Measurements from ENCODE around the gene NDFIP2.

NDFIP2 gene

DNA sequence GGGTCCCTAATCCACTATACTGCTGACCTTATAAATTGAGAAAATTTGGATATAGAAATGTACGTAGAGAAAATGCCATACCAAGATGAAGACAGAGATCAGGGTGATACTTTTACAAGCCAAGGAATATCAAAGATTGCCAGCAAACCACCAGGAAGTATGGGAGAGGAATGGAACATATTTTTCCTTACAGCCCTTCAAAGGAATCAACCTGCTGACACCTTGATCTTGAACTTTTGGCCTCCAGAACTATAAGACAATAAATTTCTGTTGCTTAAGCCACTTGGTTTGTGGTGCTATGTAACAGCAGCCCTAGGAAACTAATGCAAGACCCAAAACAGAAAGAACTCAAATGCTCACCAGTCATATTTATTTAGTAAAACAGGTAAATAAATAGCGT lies 10.3 kb upstream of the NDFIP2 start:
- Histone ChIP-seq H3K4me1 (ENCODE audit: insufficient read depth, low read length) (no peaks in the 10 kb centered on the region), H3K9ac (ENCODE audit: low read depth, low read length) (no peak overlapping the region), H3K36me3 (ENCODE audit: insufficient read depth, low read length) (no peaks in the 10 kb centered on the region), H3K9me3 (ENCODE audit: control insufficient read depth, insufficient read depth, low read length) (no peaks in the 10 kb centered on the region)

DNA sequence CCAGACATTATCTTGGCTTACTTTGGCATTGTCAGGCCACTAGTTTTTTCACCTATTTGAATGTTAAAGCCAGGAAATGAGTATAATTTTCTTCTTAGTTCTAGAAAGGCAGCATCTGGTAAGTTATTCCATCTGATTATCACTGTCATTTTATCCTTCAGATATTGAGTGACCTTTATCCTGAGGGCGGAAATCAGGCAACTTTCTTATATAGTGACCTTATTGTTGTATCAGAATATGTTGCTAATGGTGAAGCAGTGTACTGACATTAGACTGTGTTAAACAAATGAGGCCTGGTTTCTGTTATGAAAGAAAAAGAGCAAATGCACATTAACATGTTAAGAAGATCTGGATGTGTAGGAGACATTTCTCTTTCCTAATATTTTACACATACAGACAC lies 5.4 kb upstream of the NDFIP2 start:
- Histone ChIP-seq H3K9me3 (ENCODE audit: control insufficient read depth, insufficient read depth, low read length) (no peaks in the 10 kb centered on the region), H3K9ac (ENCODE audit: low read depth, low read length) (no peak overlapping the region), H3K4me1 (ENCODE audit: insufficient read depth, low read length) (no peaks in the 10 kb centered on the region), H3K36me3 (ENCODE audit: insufficient read depth, low read length) (no peaks in the 10 kb centered on the region)

DNA sequence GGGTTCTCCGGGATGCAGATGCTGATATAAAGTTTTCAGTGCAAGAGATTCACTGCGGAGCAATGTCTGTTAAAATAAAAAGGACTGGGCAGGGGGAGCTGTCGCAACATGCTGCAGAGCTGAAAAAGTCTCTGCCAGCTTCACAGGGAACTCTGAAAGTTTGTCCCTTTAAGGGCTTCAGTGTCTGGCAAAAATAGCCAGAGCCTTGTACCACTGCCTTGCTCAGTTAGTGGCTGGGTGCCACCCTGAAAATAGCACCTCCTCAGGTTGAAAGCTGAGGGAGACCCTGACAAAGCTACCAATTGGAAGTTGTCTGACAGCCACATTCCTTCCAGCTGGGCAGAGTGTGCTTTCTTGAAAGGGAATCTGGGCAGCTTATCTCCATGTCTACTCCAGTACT lies 3.0 kb upstream of the NDFIP2 start:
- no peaks in the 10 kb centered on the region for H3K9me3 ChIP-seq (ENCODE audit: control insufficient read depth, insufficient read depth, low read length)
- no peaks in the 10 kb centered on the region for H3K36me3 ChIP-seq (ENCODE audit: insufficient read depth, low read length)
- no peaks in the 10 kb centered on the region for H3K4me1 ChIP-seq (ENCODE audit: insufficient read depth, low read length)
- H3K9ac ChIP-seq (ENCODE audit: low read depth, low read length) = no peak overlapping the region

DNA sequence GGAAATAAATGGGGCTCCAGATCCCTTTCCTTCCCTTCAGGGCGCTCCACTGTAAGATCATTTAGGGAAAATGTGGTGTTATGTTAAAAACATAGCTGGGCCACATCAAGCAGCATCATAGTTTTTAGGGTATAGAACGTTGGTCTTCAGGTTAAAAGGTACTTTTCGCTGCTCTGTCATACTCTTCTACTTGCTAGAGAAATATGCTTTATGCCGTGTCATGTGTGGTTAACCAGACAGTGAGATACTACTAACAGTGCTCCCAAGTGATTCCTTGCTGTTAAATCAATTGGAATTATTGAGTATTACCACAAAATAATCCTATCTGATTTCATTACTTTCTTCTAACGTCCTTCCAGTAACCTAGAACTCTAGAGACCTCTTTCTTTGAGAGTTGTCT lies 1.1 kb upstream of the NDFIP2 start:
- H3K9ac ChIP-seq (ENCODE audit: low read depth, low read length) = no peak overlapping the region
- 0 out of 2 replicates have a peak, but pooled peaks cover 7% of the 10 kb centered on the region for H3K4me1 ChIP-seq (ENCODE audit: insufficient read depth, low read length)
- H3K9me3 ChIP-seq (ENCODE audit: control insufficient read depth, insufficient read depth, low read length) = no peaks in the 10 kb centered on the region
- H3K36me3 ChIP-seq (ENCODE audit: insufficient read depth, low read length) = no peaks in the 10 kb centered on the region

DNA sequence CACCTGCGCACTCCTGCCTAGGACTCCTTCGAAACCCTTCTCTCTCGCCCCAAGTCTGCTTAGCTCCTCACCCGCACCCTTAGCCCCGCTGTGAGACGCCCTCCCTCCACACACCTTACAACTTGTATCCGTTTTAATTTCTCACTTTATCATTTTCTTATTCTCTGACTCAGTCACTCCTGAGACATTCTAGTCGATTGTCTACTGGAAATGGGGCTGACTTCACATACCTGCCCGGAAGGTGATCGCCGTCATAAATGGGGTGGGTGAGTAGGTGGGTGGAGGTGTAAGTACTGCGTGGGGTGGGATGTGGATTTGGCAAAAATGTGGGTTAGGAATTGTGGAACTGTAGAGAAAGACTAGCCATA lies 714 bp downstream of the NDFIP2 start:
- H3K4me1 ChIP-seq (ENCODE audit: insufficient read depth, low read length) = 0 out of 2 replicates have a peak, but pooled peaks cover 7% of the 10 kb centered on the region
- no peaks in the 10 kb centered on the region for H3K9me3 ChIP-seq (ENCODE audit: control insufficient read depth, insufficient read depth, low read length)
- H3K9ac ChIP-seq (ENCODE audit: low read depth, low read length) = peak overlapping the region; percentile 98
- H3K36me3 ChIP-seq (ENCODE audit: insufficient read depth, low read length) = no peaks in the 10 kb centered on the region

DNA sequence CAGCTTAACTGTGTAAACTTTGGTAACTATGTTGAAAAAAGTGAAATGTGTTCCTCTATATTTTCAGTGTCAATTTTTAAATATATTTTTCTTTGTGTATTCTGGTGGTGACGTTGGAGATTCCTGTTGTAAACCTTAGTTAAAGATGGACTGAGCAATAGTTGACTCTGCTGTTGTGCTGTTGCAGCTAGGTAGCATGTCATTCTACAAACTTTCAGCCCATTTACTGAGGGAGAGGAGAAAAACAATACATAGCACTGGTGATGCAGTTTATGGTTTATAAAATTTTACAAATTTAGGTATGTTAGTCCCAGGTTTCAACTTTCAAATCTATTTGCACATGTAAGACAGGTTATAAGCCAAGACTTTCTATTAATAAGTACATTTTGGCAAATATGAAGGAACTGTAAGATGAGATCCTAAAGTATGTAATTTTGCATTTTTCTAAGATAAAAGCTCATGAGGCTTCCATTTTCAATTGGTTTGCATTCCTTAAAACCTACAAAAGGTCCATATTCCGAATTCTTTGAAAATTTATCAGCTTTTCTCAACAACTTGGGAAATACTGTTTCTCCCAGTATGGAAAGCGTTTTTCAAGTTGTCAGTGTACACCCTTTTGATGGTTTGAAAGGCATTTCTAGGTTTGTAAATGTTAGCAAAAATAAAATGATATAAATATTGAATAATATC lies 1.5 kb downstream of the NDFIP2 start:
- Histone ChIP-seq H3K9ac (ENCODE audit: low read depth, low read length) (peak overlapping the region; percentile 98; the same call in 1 of the 2 replicates), H3K9me3 (ENCODE audit: control insufficient read depth, insufficient read depth, low read length) (no peaks in the 10 kb centered on the region), H3K4me1 (ENCODE audit: insufficient read depth, low read length) (0 out of 2 replicates have a peak, but pooled peaks cover 7% of the 10 kb centered on the region), H3K36me3 (ENCODE audit: insufficient read depth, low read length) (no peaks in the 10 kb centered on the region)

DNA sequence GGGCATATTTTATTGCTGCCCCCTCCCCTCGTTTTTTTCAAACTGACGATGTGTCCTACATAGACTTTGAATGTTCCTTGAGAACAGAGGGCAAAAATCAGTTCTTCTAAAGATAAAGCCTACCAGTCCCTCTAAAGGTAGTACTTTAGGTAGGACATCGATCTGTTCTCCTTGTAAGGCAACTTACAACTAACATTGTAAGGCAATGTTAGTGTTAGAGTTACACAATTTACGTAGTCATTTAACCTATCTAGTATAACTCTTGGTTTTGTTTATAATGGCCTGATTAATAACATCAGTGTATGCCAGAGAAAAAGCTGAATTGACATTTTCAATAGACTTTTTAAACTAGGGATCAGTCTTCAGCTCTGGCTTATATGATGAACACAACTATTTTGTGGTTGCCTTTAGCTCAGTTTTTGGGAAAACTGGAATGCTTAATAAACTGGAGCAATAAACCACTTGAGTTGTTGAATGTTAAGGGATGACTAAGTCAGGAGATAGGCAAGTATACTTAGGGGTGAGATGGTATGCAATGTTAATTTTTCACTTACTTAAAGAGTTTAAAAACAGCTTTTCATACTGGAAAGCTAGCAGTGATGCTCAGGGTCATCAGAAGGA lies 2.2 kb downstream of the NDFIP2 start:
- no peaks in the 10 kb centered on the region for H3K9me3 ChIP-seq (ENCODE audit: control insufficient read depth, insufficient read depth, low read length)
- H3K9ac ChIP-seq (ENCODE audit: low read depth, low read length) = no peak overlapping the region
- 0 out of 2 replicates have a peak, but pooled peaks cover 7% of the 10 kb centered on the region for H3K4me1 ChIP-seq (ENCODE audit: insufficient read depth, low read length)
- H3K36me3 ChIP-seq (ENCODE audit: insufficient read depth, low read length) = no peaks in the 10 kb centered on the region

DNA sequence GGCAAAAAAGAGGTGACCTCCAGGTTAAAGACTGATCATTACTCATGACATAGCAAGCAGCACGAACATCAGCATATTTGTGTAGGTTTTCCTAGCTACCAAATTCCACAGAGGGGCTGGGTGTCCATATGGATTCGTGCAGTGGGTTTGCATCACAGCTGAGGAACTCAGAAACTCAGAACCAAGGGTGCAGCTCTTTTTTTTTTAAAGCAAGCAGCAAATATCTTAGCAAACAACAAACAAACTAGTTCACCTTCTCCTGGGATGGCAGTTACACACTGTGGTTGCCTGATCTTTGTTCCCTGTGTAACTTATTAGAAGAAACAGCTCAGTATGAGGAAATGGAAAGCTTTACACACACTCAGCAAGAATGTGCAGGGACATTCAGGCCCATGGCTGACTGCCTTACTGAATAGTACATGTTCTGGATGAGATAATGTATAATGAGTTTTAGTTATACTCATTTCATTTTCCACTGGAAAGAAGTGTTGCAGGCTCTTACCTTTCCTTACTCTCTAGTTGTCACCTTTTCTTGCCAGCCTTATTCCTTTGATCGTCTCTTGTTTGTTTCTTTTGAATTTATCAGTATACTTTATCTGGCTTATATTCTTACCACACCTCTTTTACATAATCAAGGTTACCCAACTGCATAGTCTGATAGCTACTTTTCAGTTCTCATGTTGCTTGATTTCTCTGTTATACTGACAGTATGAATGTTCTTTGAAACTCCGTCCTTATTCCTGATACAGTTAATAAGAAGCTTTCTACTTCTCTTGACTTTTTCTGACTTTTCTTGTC lies 4.3 kb downstream of the NDFIP2 start:
- Histone ChIP-seq H3K4me1 (ENCODE audit: insufficient read depth, low read length) (0 out of 2 replicates have a peak, but pooled peaks cover 7% of the 10 kb centered on the region), H3K9me3 (ENCODE audit: control insufficient read depth, insufficient read depth, low read length) (no peaks in the 10 kb centered on the region), H3K36me3 (ENCODE audit: insufficient read depth, low read length) (no peaks in the 10 kb centered on the region), H3K9ac (ENCODE audit: low read depth, low read length) (no peak overlapping the region)

DNA sequence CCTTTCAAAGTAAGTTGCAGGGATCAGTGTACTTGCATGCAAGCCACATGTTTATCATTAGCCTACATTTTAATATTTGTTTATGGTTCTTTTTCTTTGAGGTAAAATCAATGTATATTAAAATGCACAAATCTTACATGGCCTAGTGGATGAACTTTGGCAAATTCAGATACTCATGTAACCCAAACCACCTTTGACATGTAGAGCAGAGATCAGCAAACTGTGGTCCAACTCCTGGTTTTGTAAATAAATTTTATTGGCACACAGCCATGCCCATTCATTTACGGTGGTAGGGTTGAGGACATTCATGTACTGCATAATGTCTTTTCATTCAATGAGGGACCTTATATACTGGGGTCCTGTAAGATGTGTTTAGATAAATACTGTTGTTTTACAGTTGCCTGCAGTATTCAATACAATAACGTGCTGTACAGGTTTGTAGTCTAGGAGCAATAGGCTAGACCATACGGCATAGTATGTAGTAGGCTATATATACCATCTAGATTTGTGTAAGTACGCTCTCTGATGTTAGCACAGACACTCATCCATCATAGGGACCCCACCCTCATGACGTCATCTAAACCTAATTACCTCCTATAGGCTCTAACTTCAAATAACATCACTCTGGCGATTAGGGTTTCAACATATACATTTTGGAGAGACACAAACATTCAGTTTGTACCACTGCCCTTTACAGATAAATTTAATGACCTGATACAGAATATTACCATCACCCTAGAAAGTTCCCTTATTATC lies 5.7 kb downstream of the NDFIP2 start:
- Histone ChIP-seq H3K36me3 (ENCODE audit: insufficient read depth, low read length) (no peaks in the 10 kb centered on the region), H3K9me3 (ENCODE audit: control insufficient read depth, insufficient read depth, low read length) (no peaks in the 10 kb centered on the region), H3K4me1 (ENCODE audit: insufficient read depth, low read length) (peaks cover 21% of the 10 kb centered on the region; the same call in 1 of the 2 replicates), H3K9ac (ENCODE audit: low read depth, low read length) (no peak overlapping the region)

DNA sequence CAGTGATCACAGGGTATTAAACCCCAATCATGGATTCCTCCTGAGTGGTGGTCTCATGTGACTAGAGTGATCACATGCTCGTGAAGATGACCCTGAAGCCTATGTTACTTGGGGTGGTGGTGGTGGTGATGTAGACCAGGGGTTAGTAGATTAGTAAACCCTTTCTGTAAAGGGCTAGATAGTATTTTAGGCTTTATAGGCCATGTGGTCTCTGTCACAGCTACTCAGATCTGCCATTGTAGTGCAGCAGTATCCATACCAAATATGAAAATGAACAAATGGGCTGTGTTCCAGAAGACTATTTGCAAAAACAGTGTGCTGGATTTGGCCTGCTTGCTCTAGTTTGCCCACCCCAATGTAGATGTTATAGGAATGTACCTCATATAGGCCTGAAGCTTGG lies 9.4 kb downstream of the NDFIP2 start:
- no peak overlapping the region for H3K9ac ChIP-seq (ENCODE audit: low read depth, low read length)
- H3K4me1 ChIP-seq (ENCODE audit: insufficient read depth, low read length) = peaks cover 26% of the 10 kb centered on the region; the same call in 1 of the 2 replicates
- no peaks in the 10 kb centered on the region for H3K36me3 ChIP-seq (ENCODE audit: insufficient read depth, low read length)
- H3K9me3 ChIP-seq (ENCODE audit: control insufficient read depth, insufficient read depth, low read length) = no peaks in the 10 kb centered on the region

DNA sequence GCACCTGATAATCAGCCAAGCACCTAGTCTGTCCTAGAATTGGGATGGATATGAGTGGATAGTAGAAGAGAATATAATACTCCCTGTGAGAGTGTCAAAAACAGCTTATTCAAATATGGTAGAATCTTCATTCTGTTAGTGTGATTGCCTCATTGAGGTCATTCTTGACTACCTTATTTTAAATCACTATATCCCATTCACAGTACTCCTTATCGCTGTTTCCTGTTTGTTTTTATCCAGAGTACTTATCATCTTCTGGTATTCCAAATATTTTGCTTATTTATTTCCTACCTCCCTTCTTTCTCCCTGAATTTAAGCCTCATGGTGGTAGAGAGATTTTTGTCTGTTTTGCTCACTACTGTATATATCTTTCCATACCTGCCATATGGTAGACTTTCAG lies 9.9 kb downstream of the NDFIP2 start:
- Histone ChIP-seq H3K36me3 (ENCODE audit: insufficient read depth, low read length) (no peaks in the 10 kb centered on the region), H3K4me1 (ENCODE audit: insufficient read depth, low read length) (peaks cover 26% of the 10 kb centered on the region; the same call in 1 of the 2 replicates), H3K9me3 (ENCODE audit: control insufficient read depth, insufficient read depth, low read length) (no peaks in the 10 kb centered on the region), H3K9ac (ENCODE audit: low read depth, low read length) (no peak overlapping the region)

DNA sequence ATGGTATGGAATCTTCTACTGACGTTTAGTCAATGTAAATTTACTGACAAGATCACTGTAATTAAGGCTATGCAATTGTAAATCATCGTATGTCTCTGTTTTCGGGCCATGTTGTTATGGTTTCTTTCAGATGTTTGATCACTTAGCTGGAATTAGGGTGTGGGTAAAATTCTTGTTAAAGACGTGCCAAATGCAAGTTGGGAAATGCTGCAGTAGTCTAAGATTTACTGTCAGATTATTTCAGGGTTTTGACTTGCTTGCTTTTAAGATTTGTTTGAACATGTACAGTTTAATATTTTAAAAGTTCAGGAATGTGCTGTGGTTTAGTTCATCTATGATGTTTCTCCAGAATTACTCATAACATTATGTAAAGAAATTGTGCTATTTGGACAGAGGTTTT lies 10.8 kb downstream of the NDFIP2 start:
- Histone ChIP-seq H3K9me3 (ENCODE audit: control insufficient read depth, insufficient read depth, low read length) (no peaks in the 10 kb centered on the region), H3K4me1 (ENCODE audit: insufficient read depth, low read length) (peaks cover 26% of the 10 kb centered on the region; the same call in 1 of the 2 replicates), H3K36me3 (ENCODE audit: insufficient read depth, low read length) (no peaks in the 10 kb centered on the region), H3K9ac (ENCODE audit: low read depth, low read length) (no peak overlapping the region)

DNA sequence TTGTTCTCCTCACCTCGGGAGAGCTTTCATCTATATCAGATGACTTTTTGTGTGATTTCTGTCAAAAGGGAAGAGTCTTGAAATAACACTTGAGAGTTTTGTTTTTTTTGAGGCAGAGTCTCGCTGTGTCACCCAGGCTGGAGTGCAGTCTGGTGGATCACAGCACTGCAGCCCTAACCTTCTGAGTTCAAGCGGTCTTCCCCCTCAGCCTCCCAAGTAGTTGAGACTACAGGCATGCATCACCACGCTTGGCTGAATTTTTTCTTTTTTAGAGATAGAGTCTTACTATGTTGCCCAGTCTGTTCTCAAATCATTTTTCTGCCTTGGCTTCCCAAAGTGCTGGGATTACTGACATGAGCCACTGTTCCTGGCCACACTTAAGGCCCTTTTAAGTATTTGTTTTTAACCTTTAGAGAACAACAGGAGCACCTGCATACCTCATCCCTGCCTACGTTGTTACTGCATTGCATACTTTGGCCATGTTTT lies 11.4 kb downstream of the NDFIP2 start:
- no peak overlapping the region for H3K9ac ChIP-seq (ENCODE audit: low read depth, low read length)

More for the DNA sequence above, 11.4 kb downstream of the NDFIP2 start:
- Histone ChIP-seq H3K9me3 (ENCODE audit: control insufficient read depth, insufficient read depth, low read length) (no peaks in the 10 kb centered on the region), H3K4me1 (ENCODE audit: insufficient read depth, low read length) (peaks cover 26% of the 10 kb centered on the region; the same call in 1 of the 2 replicates), H3K36me3 (ENCODE audit: insufficient read depth, low read length) (no peaks in the 10 kb centered on the region)

Data from ES-I3 (cell line).